ENCODE data around the gene DOCK8. TPM values are rescaled to one million over a fixed set of nuclear protein-coding genes. Genes with fewer than 3 reads are reported as not detected.

Gene DOCK8
- total RNA-seq, 1 experiment from 2014 or later: 1.4 TPM

DNA sequence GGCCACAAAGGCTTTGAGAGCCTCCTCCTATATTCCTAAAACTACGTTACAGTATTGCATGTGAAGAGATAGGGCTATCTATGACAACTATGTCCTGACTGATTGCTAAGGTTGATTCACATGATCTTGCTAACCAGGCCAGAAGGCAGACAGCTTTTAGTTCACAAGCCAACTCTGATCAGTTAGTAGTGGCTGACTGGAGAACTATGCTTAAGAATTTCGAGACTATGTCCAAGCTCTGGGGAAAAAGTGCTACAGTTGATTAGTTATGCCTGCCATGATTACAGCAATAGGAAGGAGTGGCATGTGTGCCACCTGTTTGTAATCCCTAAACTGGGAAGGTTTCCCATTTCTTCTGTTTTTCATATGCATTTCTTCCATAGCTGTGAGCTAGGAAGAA, 223.4 kb downstream of the DOCK8 start:
- Histone ChIP-seq H4K91ac (ENCODE audit: insufficient read length, low read depth, low read length) (no peak overlapping the region), H3K9ac (ENCODE audit: extremely low read depth, insufficient read length, low read length) (no peak overlapping the region), H2BK5ac (ENCODE audit: insufficient read length, low read length) (no peak overlapping the region), H4K8ac (replicated peaks; ENCODE audit: insufficient read length, low read depth, low read length) (no peak overlapping the region), H2BK120ac (ENCODE audit: low read depth, low read length, poor library complexity, severe bottlenecking) (no peak overlapping the region), H2BK12ac (ENCODE audit: insufficient read length, low read depth, low read length) (no peak overlapping the region), H2BK20ac (ENCODE audit: low read depth, low read length, poor library complexity, severe bottlenecking) (no peak overlapping the region), H3K14ac (ENCODE audit: insufficient read depth, low read length) (no peak overlapping the region), H3K27ac (ENCODE audit: insufficient read length, low read depth, low read length) (no peak overlapping the region), H3K23ac (ENCODE audit: insufficient read length, low read depth, low read length) (no peak overlapping the region), H3K56ac (ENCODE audit: insufficient read length, low read depth, low read length) (no peak overlapping the region), H3K23me2 (ENCODE audit: insufficient read length, low read depth, low read length, poor library complexity, severe bottlenecking) (no peaks in the 10 kb centered on the region), H3K9me3 (ENCODE audit: control insufficient read depth, low read depth, low read length) (no peaks in the 10 kb centered on the region), H4K20me1 (ENCODE audit: control insufficient read depth, insufficient read depth, insufficient read length) (no peaks in the 10 kb centered on the region), H2AK5ac (ENCODE audit: insufficient read length, low read length) (no peak overlapping the region), H3K18ac (ENCODE audit: insufficient read length, low read depth, low read length) (no peak overlapping the region), H3K4ac (ENCODE audit: low read depth, low read length) (no peak overlapping the region), H3K4me1 (ENCODE audit: insufficient read depth, low read length) (no peaks in the 10 kb centered on the region; the same call in 1 of the 2 replicates), H3T11ph (ENCODE audit: low read length) (no peak overlapping the region), H3K27me3 (ENCODE audit: insufficient read depth, low read length) (no peaks in the 10 kb centered on the region), H4K5ac (ENCODE audit: insufficient read length, low read depth, low read length) (no peak overlapping the region), H3K79me1 (ENCODE audit: insufficient read depth, low read depth, low read length, poor library complexity, severe bottlenecking) (no peaks in the 10 kb centered on the region), H3K79me2 (ENCODE audit: insufficient read depth, low read length) (no peaks in the 10 kb centered on the region), H3K4me2 (ENCODE audit: insufficient read depth, insufficient read length, low read length) (no peak overlapping the region), H2AFZ (ENCODE audit: low read length) (no peak overlapping the region), H2BK15ac (ENCODE audit: low read depth, low read length) (no peak overlapping the region)
- H3K27ac Mint-ChIP-seq: no peak overlapping the region
- H3K9me3 Mint-ChIP-seq: no peaks in the 10 kb centered on the region; a peak in 1 of 5 replicates
- TF ChIP-seq, protein P1, sequence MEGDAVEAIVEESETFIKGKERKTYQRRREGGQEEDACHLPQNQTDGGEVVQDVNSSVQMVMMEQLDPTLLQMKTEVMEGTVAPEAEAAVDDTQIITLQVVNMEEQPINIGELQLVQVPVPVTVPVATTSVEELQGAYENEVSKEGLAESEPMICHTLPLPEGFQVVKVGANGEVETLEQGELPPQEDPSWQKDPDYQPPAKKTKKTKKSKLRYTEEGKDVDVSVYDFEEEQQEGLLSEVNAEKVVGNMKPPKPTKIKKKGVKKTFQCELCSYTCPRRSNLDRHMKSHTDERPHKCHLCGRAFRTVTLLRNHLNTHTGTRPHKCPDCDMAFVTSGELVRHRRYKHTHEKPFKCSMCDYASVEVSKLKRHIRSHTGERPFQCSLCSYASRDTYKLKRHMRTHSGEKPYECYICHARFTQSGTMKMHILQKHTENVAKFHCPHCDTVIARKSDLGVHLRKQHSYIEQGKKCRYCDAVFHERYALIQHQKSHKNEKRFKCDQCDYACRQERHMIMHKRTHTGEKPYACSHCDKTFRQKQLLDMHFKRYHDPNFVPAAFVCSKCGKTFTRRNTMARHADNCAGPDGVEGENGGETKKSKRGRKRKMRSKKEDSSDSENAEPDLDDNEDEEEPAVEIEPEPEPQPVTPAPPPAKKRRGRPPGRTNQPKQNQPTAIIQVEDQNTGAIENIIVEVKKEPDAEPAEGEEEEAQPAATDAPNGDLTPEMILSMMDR (conservative IDR thresholded peaks at IDR 0.05): no peak
- no peak overlapping the region for H3K4me3 Mint-ChIP-seq
- peaks cover 3 to 4% of the 10 kb centered on the region in 2 experiments; a peak in 3 of 4 replicates for H3K4me1 Mint-ChIP-seq
- no CpG with 5 or more reads among the region's 2 CpGs for WGBS (ENCODE audit: extremely low coverage, insufficient read length, low lambda C conversion rate)
- no peaks in the 10 kb centered on the region; the same call in 1 of the 2 replicates for H3K27me3 Mint-ChIP-seq (ENCODE audit: low read depth)
- no peaks in the 10 kb centered on the region for H3K36me3 Mint-ChIP-seq (ENCODE audit: insufficient read depth in 1 of 3, low read depth in 3 of 3)
- DNase-seq: no peak
